Brain microvascular endothelial cell (primary cell): ENCODE data around the gene GALNTL6.

Experiments used
- DNase-seq: peaks from one replicate; pipeline ENCODE4 v3.0.0-alpha.2; 2020
- H3K27ac ChIP-seq: fragments of 250-450 bp; sonication (Bioruptor Pico); 2 replicates; pipeline ENCODE4 v1.5.1; 2020; ENCODE audit warnings: mild to moderate bottlenecking, moderate library complexity
- H3K27me3 ChIP-seq: fragments of 250-450 bp; sonication (Bioruptor Pico); replicated peaks from 2 replicates; pipeline ENCODE4 v1.5.1; 2020; ENCODE audit warnings: mild to moderate bottlenecking
- H3K36me3 ChIP-seq: fragments of 250-450 bp; sonication (Bioruptor Pico); replicated peaks from 2 replicates; pipeline ENCODE4 v1.5.1; 2020; ENCODE audit warnings: mild to moderate bottlenecking
- H3K4me3 ChIP-seq: 2 replicates; pipeline ENCODE4 v1.5.1; 2011; ENCODE audit warnings: low read depth, mild to moderate bottlenecking, control low read depth, low read length, moderate library complexity
- CTCF ChIP-seq: IDR thresholded peaks from 2 replicates; pipeline ENCODE4 v1.5.1; 2011; ENCODE audit warnings: low read depth, mild to moderate bottlenecking, moderate library complexity, low read length, control low read depth, inconsistent platforms; ENCODE audit errors: missing control alignments
- in situ Hi-C: cut with HindIII; loops from 2 replicates; pipeline ENCODE4 v1.10.0; 2017; ENCODE audit warnings: low sequenced_read_pairs, low pct_ligation_motif_present

GALNTL6 gene

GRCh38 chr4:172601195-172601594 lies 788.0 kb downstream of the GALNTL6 start:
- no peak overlapping the region for H3K27ac ChIP-seq
- no peaks in the 10 kb centered on the region for H3K27me3 ChIP-seq
- DNase-seq: no peak
- no peaks in the 10 kb centered on the region for H3K36me3 ChIP-seq
- in situ Hi-C loops: no loop called here
- no peak for TF ChIP-seq CTCF
- H3K4me3 ChIP-seq: no peak overlapping the region

- no peaks in the 10 kb centered on the region for H3K36me3 ChIP-seq
- H3K4me3 ChIP-seq: no peak overlapping the region
- H3K27ac ChIP-seq: no peak overlapping the region
- no peaks in the 10 kb centered on the region for H3K27me3 ChIP-seq
- in situ Hi-C loops: no loop called here
- TF ChIP-seq CTCF: no peak
- DNase-seq: no peak
Observed at GRCh38 chr4:172619218-172619617, 806.0 kb downstream of the GALNTL6 start.

- Histone ChIP-seq H3K27me3 (no peaks in the 10 kb centered on the region), H3K4me3 (no peak overlapping the region), H3K36me3 (no peaks in the 10 kb centered on the region), H3K27ac (no peak overlapping the region)
- in situ Hi-C loops: no loop called here
- no peak for TF ChIP-seq CTCF
- DNase-seq: no peak
Observed at GRCh38 chr4:172619798-172620197, 806.6 kb downstream of the GALNTL6 start.

- no peak for TF ChIP-seq CTCF
- H3K27ac ChIP-seq: no peak overlapping the region
- H3K4me3 ChIP-seq: no peak overlapping the region
- H3K27me3 ChIP-seq: no peaks in the 10 kb centered on the region
- DNase-seq: no peak
- in situ Hi-C loops: no loop called here
- no peaks in the 10 kb centered on the region for H3K36me3 ChIP-seq
Observed at GRCh38 chr4:172628263-172628662, 815.1 kb downstream of the GALNTL6 start.

- no peak overlapping the region for H3K4me3 ChIP-seq
- TF ChIP-seq CTCF: no peak
- in situ Hi-C loops: no loop called here
- H3K27me3 ChIP-seq: no peaks in the 10 kb centered on the region
- no peaks in the 10 kb centered on the region for H3K36me3 ChIP-seq
- no peak for DNase-seq
- H3K27ac ChIP-seq: no peak overlapping the region
Observed at GRCh38 chr4:172630280-172630679, 817.1 kb downstream of the GALNTL6 start.

- H3K4me3 ChIP-seq: no peak overlapping the region
- in situ Hi-C loops: no loop called here
Observed at GRCh38 chr4:172631832-172632231, 818.6 kb downstream of the GALNTL6 start.

More at GRCh38 chr4:172631832-172632231, 818.6 kb downstream of the GALNTL6 start:
- TF ChIP-seq CTCF: no peak
- Histone ChIP-seq H3K27me3 (no peaks in the 10 kb centered on the region), H3K27ac (no peak overlapping the region), H3K36me3 (no peaks in the 10 kb centered on the region)
- DNase-seq: no peak
